HepG2 (cell line): ENCODE measurements around the gene USP7. TPM values are rescaled to one million over a fixed set of nuclear protein-coding genes. Genes with fewer than 3 reads are reported as not detected.

ENCODE experiments used
- ATM ChIP-seq: fragments of 450-650 bp; IDR thresholded peaks from 2 replicates; pipeline ENCODE4 v1.7.1; 2017; ENCODE audit warnings: mild to moderate bottlenecking, borderline replicate concordance
- MAZ ChIP-seq, 2 experiments: sonication (generic) in 1 of 2; formaldehyde crosslinking in 1 of 2; IDR thresholded peaks; 2 replicates each; pipeline versions ENCODE4 v1.5.0 to v1.6.1; 2012 to 2020; ENCODE audit warnings: low read depth in 2 of 2, mild to moderate bottlenecking in 2 of 2, borderline replicate concordance in 1 of 2, improper control_type of control experiment in 1 of 2, low read length in 1 of 2, missing genetic modification reagents in 1 of 2, moderate library complexity in 1 of 2
- MIER3 ChIP-seq: IDR thresholded peaks from 2 replicates; pipeline ENCODE4 v1.6.1; 2016; ENCODE audit warnings: missing compliant biosample characterization, borderline replicate concordance
- MXD4 ChIP-seq: IDR thresholded peaks from 2 replicates; pipeline ENCODE4 v1.6.1; 2016; ENCODE audit warnings: mild to moderate bottlenecking, missing biosample characterization, missing genetic modification reagents
- PRPF4 ChIP-seq: fragments of 200-400 bp; formaldehyde crosslinking; IDR thresholded peaks from 2 replicates; pipeline ENCODE4 v1.6.1; 2016; ENCODE audit warnings: low read length, low read depth; ENCODE audit not compliant: poor library complexity, severe bottlenecking
- RARA ChIP-seq: IDR thresholded peaks from 2 replicates; pipeline ENCODE4 v1.6.1; 2016; ENCODE audit warnings: missing genetic modification reagents, missing compliant biosample characterization
- SRSF9 ChIP-seq: fragments of 200-400 bp; formaldehyde crosslinking; IDR thresholded peaks from 2 replicates; pipeline ENCODE4 v1.6.1; 2018; ENCODE audit warnings: borderline replicate concordance, mild to moderate bottlenecking, low read depth, low read length; ENCODE audit not compliant: insufficient read depth, poor library complexity, severe bottlenecking
- TP53 ChIP-seq: sonication (generic); formaldehyde crosslinking; conservative IDR thresholded peaks from 2 replicates; pipeline ENCODE4 v1.4.0; 2020; ENCODE audit warnings: missing genetic modification reagents
- ZBTB8A ChIP-seq: sonication (generic); formaldehyde crosslinking; IDR thresholded peaks from 2 replicates; pipeline ENCODE4 v1.4.0; 2020; ENCODE audit warnings: mild to moderate bottlenecking, low read depth, missing genetic modification reagents, borderline replicate concordance
- ZFP62 ChIP-seq: sonication (generic); formaldehyde crosslinking; IDR thresholded peaks from 2 replicates; pipeline ENCODE4 v1.4.0; 2020; ENCODE audit warnings: missing genetic modification reagents
- ZMYM2 ChIP-seq: sonication (generic); formaldehyde crosslinking; IDR thresholded peaks from 2 replicates; pipeline ENCODE4 v1.8.0; 2022; ENCODE audit warnings: mild to moderate bottlenecking, missing genetic modification reagents
- ZNF550 ChIP-seq: sonication (generic); formaldehyde crosslinking; IDR thresholded peaks from 2 replicates; pipeline ENCODE4 v1.4.0; 2020; ENCODE audit warnings: mild to moderate bottlenecking, missing genetic modification reagents, borderline replicate concordance
- ZNF780A ChIP-seq: sonication (generic); formaldehyde crosslinking; IDR thresholded peaks from 2 replicates; pipeline ENCODE4 v1.8.0; 2022; ENCODE audit warnings: mild to moderate bottlenecking, missing genetic modification reagents, moderate library complexity
- ZSCAN25 ChIP-seq: sonication (generic); formaldehyde crosslinking; IDR thresholded peaks from 2 replicates; pipeline ENCODE4 v1.8.0; 2022; ENCODE audit warnings: mild to moderate bottlenecking, missing genetic modification reagents
- ZSCAN31 ChIP-seq: sonication (generic); formaldehyde crosslinking; IDR thresholded peaks from 2 replicates; pipeline ENCODE4 v1.5.0; 2020; ENCODE audit warnings: low read depth, mild to moderate bottlenecking, missing genetic modification reagents
- polyA plus RNA-seq, 8 experiments: library from polyadenylated mRNA; depleted of rRNA in 3 of 8; stranded (reverse) in 7 of 8; unstranded in 1 of 8; fragments of >200 nt; fragmentation: Illumina TruSeq in 4 of 8; extraction: Trizol in 4 of 8; gene quantifications; 2 replicates each; pipeline versions ENCODE4 v1.2.1 to v1.2.3, GENCODE V29; 2011 to 2016; ENCODE audit warnings: low read depth in 4 of 8, missing spikeins in 1 of 8, mixed read lengths in 1 of 8; ENCODE audit not compliant: insufficient read depth in 1 of 8
- total RNA-seq, 5 experiments: library from RNA; depleted of rRNA; stranded (reverse); fragments of >200 nt; fragmentation: Illumina TruSeq; extraction: Trizol; gene quantifications; 2 replicates each; pipeline ENCODE4 v1.2.3, GENCODE V29; 2016; ENCODE audit warnings: low read depth in 1 of 5
- TF ChIP-seq, protein P1 (sequence below): sonication (generic); formaldehyde crosslinking; IDR thresholded peaks from 2 replicates; pipeline ENCODE4 v1.5.1; 2020; ENCODE audit warnings: mild to moderate bottlenecking, missing genetic modification reagents, moderate library complexity
- TF ChIP-seq, protein P2 (sequence below): sonication (generic); formaldehyde crosslinking; IDR thresholded peaks from 2 replicates; pipeline ENCODE4 v1.5.0; 2020; ENCODE audit warnings: missing genetic modification reagents
- TF ChIP-seq, protein P3 (sequence below): sonication (generic); formaldehyde crosslinking; IDR thresholded peaks from 2 replicates; pipeline ENCODE4 v1.4.0; 2020; ENCODE audit warnings: mild to moderate bottlenecking, low read depth, missing genetic modification reagents
- TF ChIP-seq, protein P4 (sequence below): fragments of 450-650 bp; IDR thresholded peaks from 2 replicates; pipeline ENCODE4 v1.6.1; 2017; ENCODE audit warnings: mild to moderate bottlenecking
- TF ChIP-seq, protein P5 (sequence below): sonication (generic); formaldehyde crosslinking; IDR thresholded peaks from 2 replicates; pipeline ENCODE4 v1.5.1; 2020; ENCODE audit warnings: mild to moderate bottlenecking, missing genetic modification reagents, borderline replicate concordance

The USP7 gene
- total and polyA plus RNA-seq, 2 of the 13 experiments (the other 11 are each of a cell fraction or from before 2014, with no cell fraction given): 52.5 to 173 TPM

DNA sequence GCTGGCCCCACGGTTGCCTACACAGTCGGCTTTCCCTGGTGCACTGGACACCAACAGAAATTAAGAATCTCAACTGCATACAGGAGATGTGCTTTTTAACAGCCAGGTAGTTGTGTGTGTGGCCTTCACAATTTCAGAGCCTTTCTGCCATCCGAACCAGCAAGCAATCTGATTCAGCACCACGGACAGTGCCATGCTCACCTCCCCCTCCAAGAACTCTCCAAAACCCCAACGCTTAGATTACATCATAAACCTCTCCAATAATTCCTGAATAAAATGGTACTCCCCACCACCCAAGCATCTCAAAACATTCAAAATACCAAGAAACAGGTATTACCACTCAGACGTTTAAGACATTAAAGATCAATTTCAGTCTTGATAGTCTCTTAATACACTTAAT, 31.8 kb downstream of the USP7 start (continued):
- TF ChIP-seq, protein P1, sequence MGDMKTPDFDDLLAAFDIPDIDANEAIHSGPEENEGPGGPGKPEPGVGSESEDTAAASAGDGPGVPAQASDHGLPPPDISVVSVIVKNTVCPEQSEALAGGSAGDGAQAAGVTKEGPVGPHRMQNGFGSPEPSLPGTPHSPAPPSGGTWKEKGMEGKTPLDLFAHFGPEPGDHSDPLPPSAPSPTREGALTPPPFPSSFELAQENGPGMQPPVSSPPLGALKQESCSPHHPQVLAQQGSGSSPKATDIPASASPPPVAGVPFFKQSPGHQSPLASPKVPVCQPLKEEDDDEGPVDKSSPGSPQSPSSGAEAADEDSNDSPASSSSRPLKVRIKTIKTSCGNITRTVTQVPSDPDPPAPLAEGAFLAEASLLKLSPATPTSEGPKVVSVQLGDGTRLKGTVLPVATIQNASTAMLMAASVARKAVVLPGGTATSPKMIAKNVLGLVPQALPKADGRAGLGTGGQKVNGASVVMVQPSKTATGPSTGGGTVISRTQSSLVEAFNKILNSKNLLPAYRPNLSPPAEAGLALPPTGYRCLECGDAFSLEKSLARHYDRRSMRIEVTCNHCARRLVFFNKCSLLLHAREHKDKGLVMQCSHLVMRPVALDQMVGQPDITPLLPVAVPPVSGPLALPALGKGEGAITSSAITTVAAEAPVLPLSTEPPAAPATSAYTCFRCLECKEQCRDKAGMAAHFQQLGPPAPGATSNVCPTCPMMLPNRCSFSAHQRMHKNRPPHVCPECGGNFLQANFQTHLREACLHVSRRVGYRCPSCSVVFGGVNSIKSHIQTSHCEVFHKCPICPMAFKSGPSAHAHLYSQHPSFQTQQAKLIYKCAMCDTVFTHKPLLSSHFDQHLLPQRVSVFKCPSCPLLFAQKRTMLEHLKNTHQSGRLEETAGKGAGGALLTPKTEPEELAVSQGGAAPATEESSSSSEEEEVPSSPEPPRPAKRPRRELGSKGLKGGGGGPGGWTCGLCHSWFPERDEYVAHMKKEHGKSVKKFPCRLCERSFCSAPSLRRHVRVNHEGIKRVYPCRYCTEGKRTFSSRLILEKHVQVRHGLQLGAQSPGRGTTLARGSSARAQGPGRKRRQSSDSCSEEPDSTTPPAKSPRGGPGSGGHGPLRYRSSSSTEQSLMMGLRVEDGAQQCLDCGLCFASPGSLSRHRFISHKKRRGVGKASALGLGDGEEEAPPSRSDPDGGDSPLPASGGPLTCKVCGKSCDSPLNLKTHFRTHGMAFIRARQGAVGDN (CRISPR knock-in tag): no peak
- peak; percentile 69; the same call in 1 of the 2 replicates for TF ChIP-seq MIER3 (CRISPR knock-in tag)
- TF ChIP-seq ZNF780A (CRISPR knock-in tag): no peak
- peak; percentile 13 for TF ChIP-seq PRPF4
- no peak for TF ChIP-seq ZNF550 (CRISPR knock-in tag)
- TF ChIP-seq MAZ (IDR thresholded peaks at IDR 0.05; ENCODE audit: borderline replicate concordance, low read depth, low read length): no peak
- TF ChIP-seq MAZ (CRISPR knock-in tag; IDR thresholded peaks at IDR 0.05; ENCODE audit: low read depth): peak; percentile 58
- no peak for TF ChIP-seq ZFP62 (CRISPR knock-in tag)
- TF ChIP-seq, protein P2, sequence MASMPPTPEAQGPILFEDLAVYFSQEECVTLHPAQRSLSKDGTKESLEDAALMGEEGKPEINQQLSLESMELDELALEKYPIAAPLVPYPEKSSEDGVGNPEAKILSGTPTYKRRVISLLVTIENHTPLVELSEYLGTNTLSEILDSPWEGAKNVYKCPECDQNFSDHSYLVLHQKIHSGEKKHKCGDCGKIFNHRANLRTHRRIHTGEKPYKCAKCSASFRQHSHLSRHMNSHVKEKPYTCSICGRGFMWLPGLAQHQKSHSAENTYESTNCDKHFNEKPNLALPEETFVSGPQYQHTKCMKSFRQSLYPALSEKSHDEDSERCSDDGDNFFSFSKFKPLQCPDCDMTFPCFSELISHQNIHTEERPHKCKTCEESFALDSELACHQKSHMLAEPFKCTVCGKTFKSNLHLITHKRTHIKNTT (CRISPR knock-in tag): no peak
- no peak for TF ChIP-seq TP53 (CRISPR knock-in tag)
- no peak for TF ChIP-seq ZMYM2
- TF ChIP-seq ZBTB8A: no peak
- TF ChIP-seq RARA (CRISPR knock-in tag): peak; percentile 68; the same call in 1 of the 2 replicates
- no peak for TF ChIP-seq ATM
- no peak for TF ChIP-seq SRSF9
- TF ChIP-seq ZSCAN25 (CRISPR knock-in tag): no peak
- TF ChIP-seq MXD4: peak; percentile 41; the same call in 1 of the 2 replicates
- TF ChIP-seq, protein P3, sequence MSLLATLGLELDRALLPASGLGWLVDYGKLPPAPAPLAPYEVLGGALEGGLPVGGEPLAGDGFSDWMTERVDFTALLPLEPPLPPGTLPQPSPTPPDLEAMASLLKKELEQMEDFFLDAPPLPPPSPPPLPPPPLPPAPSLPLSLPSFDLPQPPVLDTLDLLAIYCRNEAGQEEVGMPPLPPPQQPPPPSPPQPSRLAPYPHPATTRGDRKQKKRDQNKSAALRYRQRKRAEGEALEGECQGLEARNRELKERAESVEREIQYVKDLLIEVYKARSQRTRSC (CRISPR knock-in tag): no peak
- TF ChIP-seq, protein P4, sequence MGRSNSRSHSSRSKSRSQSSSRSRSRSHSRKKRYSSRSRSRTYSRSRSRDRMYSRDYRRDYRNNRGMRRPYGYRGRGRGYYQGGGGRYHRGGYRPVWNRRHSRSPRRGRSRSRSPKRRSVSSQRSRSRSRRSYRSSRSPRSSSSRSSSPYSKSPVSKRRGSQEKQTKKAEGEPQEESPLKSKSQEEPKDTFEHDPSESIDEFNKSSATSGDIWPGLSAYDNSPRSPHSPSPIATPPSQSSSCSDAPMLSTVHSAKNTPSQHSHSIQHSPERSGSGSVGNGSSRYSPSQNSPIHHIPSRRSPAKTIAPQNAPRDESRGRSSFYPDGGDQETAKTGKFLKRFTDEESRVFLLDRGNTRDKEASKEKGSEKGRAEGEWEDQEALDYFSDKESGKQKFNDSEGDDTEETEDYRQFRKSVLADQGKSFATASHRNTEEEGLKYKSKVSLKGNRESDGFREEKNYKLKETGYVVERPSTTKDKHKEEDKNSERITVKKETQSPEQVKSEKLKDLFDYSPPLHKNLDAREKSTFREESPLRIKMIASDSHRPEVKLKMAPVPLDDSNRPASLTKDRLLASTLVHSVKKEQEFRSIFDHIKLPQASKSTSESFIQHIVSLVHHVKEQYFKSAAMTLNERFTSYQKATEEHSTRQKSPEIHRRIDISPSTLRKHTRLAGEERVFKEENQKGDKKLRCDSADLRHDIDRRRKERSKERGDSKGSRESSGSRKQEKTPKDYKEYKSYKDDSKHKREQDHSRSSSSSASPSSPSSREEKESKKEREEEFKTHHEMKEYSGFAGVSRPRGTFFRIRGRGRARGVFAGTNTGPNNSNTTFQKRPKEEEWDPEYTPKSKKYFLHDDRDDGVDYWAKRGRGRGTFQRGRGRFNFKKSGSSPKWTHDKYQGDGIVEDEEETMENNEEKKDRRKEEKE: no peak
- TF ChIP-seq ZSCAN31: no peak
- TF ChIP-seq, protein P5, sequence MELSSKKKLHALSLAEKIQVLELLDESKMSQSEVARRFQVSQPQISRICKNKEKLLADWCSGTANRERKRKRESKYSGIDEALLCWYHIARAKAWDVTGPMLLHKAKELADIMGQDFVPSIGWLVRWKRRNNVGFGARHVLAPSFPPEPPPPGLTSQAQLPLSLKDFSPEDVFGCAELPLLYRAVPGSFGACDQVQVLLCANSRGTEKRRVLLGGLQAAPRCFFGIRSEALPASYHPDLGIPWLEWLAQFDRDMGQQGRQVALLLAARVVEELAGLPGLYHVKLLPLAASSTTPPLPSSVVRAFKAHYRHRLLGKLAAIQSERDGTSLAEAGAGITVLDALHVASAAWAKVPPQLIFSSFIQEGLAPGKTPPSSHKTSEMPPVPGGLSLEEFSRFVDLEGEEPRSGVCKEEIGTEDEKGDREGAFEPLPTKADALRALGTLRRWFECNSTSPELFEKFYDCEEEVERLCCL (CRISPR knock-in tag): no peak
